Dermis microvascular lymphatic vessel endothelial cell (primary cell): Measurements from ENCODE around the gene GRIP1. TPM values are rescaled to one million over a fixed set of nuclear protein-coding genes. Genes with fewer than 3 reads are reported as not detected.
A peak's percentile ranks its signal among the peaks of the same experiment; 100 is the strongest.

Source experiments
- DNase-seq, 2 donors: peaks; one replicate each; pipeline versions ENCODE4 v3.0.0 to v3.0.0-alpha.2; 2010; ENCODE audit warnings: low read depth in 2 of 2
- total RNA-seq: library from RNA; depleted of rRNA; stranded (reverse); fragments of >200 nt; gene quantifications from 2 replicates; pipeline ENCODE4 v1.2.1, GENCODE V29; 2014

The GRIP1 gene
- total RNA-seq, 1 donor from 2014 or later = under 0.01 TPM

- no peak for DNase-seq
Measured at GRCh38 chr12:66599816-66600215, 79.1 kb downstream of the GRIP1 start.

- DNase-seq = no peak
Measured at GRCh38 chr12:66598608-66599007, 80.3 kb downstream of the GRIP1 start.

- no peak for DNase-seq
Measured at GRCh38 chr12:66598079-66598478, 80.8 kb downstream of the GRIP1 start.

GRCh38 chr12:66596199-66596598, 82.7 kb downstream of the GRIP1 start:
- DNase-seq = peak; percentile 2 to 33

- no peak for DNase-seq
Measured at GRCh38 chr12:66594688-66595087, 84.2 kb downstream of the GRIP1 start.

- DNase-seq = no peak
Measured at GRCh38 chr12:66590275-66590985, 88.4 kb downstream of the GRIP1 start.

GRCh38 chr12:66589095-66589494, 89.8 kb downstream of the GRIP1 start:
- DNase-seq = no peak

- DNase-seq = no peak
Measured at GRCh38 chr12:66587912-66588311, 91.0 kb downstream of the GRIP1 start.

- no peak for DNase-seq
Measured at GRCh38 chr12:66584673-66585072, 94.2 kb downstream of the GRIP1 start.

GRCh38 chr12:66573605-66574004, 105.3 kb downstream of the GRIP1 start:
- no peak for DNase-seq

GRCh38 chr12:66572845-66573244, 106.0 kb downstream of the GRIP1 start:
- DNase-seq = no peak

- DNase-seq = no peak
Measured at GRCh38 chr12:66571361-66571915, 107.4 kb downstream of the GRIP1 start.

GRCh38 chr12:66563220-66563619, 115.7 kb downstream of the GRIP1 start:
- DNase-seq = no peak

GRCh38 chr12:66555113-66555512, 123.8 kb downstream of the GRIP1 start:
- DNase-seq = peak in 1 of 2 donors; percentile 1

GRCh38 chr12:66552716-66553115, 126.2 kb downstream of the GRIP1 start:
- DNase-seq = no peak

- DNase-seq = no peak
Measured at GRCh38 chr12:66550626-66551025, 128.2 kb downstream of the GRIP1 start.

GRCh38 chr12:66549050-66549389, 129.9 kb downstream of the GRIP1 start:
- DNase-seq = no peak

GRCh38 chr12:66548338-66549049, 130.4 kb downstream of the GRIP1 start:
- no peak for DNase-seq

GRCh38 chr12:66541426-66541825, 137.4 kb downstream of the GRIP1 start:
- DNase-seq = no peak

GRCh38 chr12:66539431-66539830, 139.4 kb downstream of the GRIP1 start:
- no peak for DNase-seq

GRCh38 chr12:66538970-66539369, 139.9 kb downstream of the GRIP1 start:
- DNase-seq = no peak

- DNase-seq = no peak
Measured at GRCh38 chr12:66537876-66538275, 141.0 kb downstream of the GRIP1 start.

- DNase-seq = no peak
Measured at GRCh38 chr12:66533767-66534166, 145.1 kb downstream of the GRIP1 start.
